H9 (cell line): ENCODE data around the gene ACOT8. TPM values are rescaled to one million over a fixed set of nuclear protein-coding genes. Genes with fewer than 3 reads are reported as not detected.
A peak's percentile ranks its signal among the peaks of the same experiment; 100 is the strongest.

ENCODE experiments used
- DNase-seq: peaks from one replicate; pipeline ENCODE4 v3.0.0-alpha.2; 2017
- H2AFZ ChIP-seq: one replicate; pipeline ENCODE4 v1.6.1; 2013; ENCODE audit warnings: mild to moderate bottlenecking, low read length, control low read depth, moderate library complexity
- H2AK5ac ChIP-seq: 2 replicates; pipeline ENCODE4 v1.6.1; 2013; ENCODE audit warnings: low read length, control low read depth, mixed read lengths; ENCODE audit not compliant: insufficient read length
- H2BK120ac ChIP-seq: one replicate; pipeline ENCODE4 v1.6.1; 2013; ENCODE audit warnings: low read depth, mild to moderate bottlenecking, low read length, control low read depth, inconsistent platforms; ENCODE audit not compliant: poor library complexity, severe bottlenecking
- H2BK12ac ChIP-seq: 2 replicates; pipeline ENCODE4 v1.6.1; 2013; ENCODE audit warnings: low read length, control low read depth, mixed read lengths, low read depth; ENCODE audit not compliant: insufficient read length
- H2BK15ac ChIP-seq: 2 replicates; pipeline ENCODE4 v1.6.1; 2013; ENCODE audit warnings: low read depth, low read length, control low read depth
- H2BK20ac ChIP-seq: one replicate; pipeline ENCODE4 v1.6.1; 2013; ENCODE audit warnings: low read depth, mild to moderate bottlenecking, low read length, control low read depth, inconsistent platforms; ENCODE audit not compliant: poor library complexity, severe bottlenecking
- H2BK5ac ChIP-seq: 2 replicates; pipeline ENCODE4 v1.6.1; 2013; ENCODE audit warnings: low read length, control low read depth, mixed read lengths; ENCODE audit not compliant: insufficient read length
- H3K14ac ChIP-seq: 2 replicates; pipeline ENCODE4 v1.6.1; 2013; ENCODE audit warnings: low read length, control low read depth; ENCODE audit not compliant: insufficient read depth
- H3K18ac ChIP-seq: 2 replicates; pipeline ENCODE4 v1.6.1; 2013; ENCODE audit warnings: low read depth, mild to moderate bottlenecking, mixed read lengths, low read length, control low read depth; ENCODE audit not compliant: insufficient read length
- H3K23ac ChIP-seq: 2 replicates; pipeline ENCODE4 v1.6.1; 2013; ENCODE audit warnings: low read length, control low read depth, mixed read lengths, low read depth; ENCODE audit not compliant: insufficient read length
- H3K23me2 ChIP-seq: 2 replicates; pipeline ENCODE4 v1.6.1; 2013; ENCODE audit warnings: low read depth, mild to moderate bottlenecking, mixed read lengths, low read length, control low read depth; ENCODE audit not compliant: insufficient read length, poor library complexity, severe bottlenecking
- H3K27ac ChIP-seq: 2 replicates; pipeline ENCODE4 v1.5.1; 2013; ENCODE audit warnings: low read length, control low read depth, mixed read lengths, low read depth; ENCODE audit not compliant: insufficient read length
- H3K27me3 ChIP-seq: 2 replicates; pipeline ENCODE4 v1.6.1; 2013; ENCODE audit warnings: low read length, control low read depth, inconsistent platforms; ENCODE audit not compliant: insufficient read depth
- H3K4ac ChIP-seq: 2 replicates; pipeline ENCODE4 v1.6.1; 2013; ENCODE audit warnings: low read depth, mild to moderate bottlenecking, control low read depth, inconsistent platforms, low read length, moderate library complexity
- H3K4me1 ChIP-seq: 2 replicates; pipeline ENCODE4 v1.6.1; 2013; ENCODE audit warnings: low read length, control low read depth, inconsistent platforms; ENCODE audit not compliant: insufficient read depth
- H3K4me2 ChIP-seq: 2 replicates; pipeline ENCODE4 v1.6.1; 2013; ENCODE audit warnings: low read length, control low read depth, mixed read lengths; ENCODE audit not compliant: insufficient read length, insufficient read depth
- H3K56ac ChIP-seq: 2 replicates; pipeline ENCODE4 v1.6.1; 2013; ENCODE audit warnings: low read depth, mild to moderate bottlenecking, mixed read lengths, low read length, control low read depth; ENCODE audit not compliant: insufficient read length
- H3K79me1 ChIP-seq: 2 replicates; pipeline ENCODE4 v1.6.1; 2013; ENCODE audit warnings: low read depth, mild to moderate bottlenecking, moderate library complexity, low read length, control low read depth, inconsistent platforms; ENCODE audit not compliant: insufficient read depth, poor library complexity, severe bottlenecking
- H3K79me2 ChIP-seq: 2 replicates; pipeline ENCODE4 v1.6.1; 2013; ENCODE audit warnings: low read length, control low read depth, inconsistent platforms; ENCODE audit not compliant: insufficient read depth
- H3K9ac ChIP-seq: 2 replicates; pipeline ENCODE4 v1.6.1; 2013; ENCODE audit warnings: low read length, control low read depth, mixed read lengths; ENCODE audit not compliant: insufficient read length; ENCODE audit errors: extremely low read depth
- H3K9me3 ChIP-seq: one replicate; pipeline ENCODE4 v1.6.1; 2013; ENCODE audit warnings: low read depth, low read length, inconsistent platforms; ENCODE audit not compliant: control insufficient read depth
- H3T11ph ChIP-seq: one replicate; pipeline ENCODE4 v1.6.1; 2013; ENCODE audit warnings: mild to moderate bottlenecking, low read length, control low read depth, inconsistent platforms
- H4K20me1 ChIP-seq: one replicate; pipeline ENCODE4 v1.6.1; 2013; ENCODE audit not compliant: control insufficient read depth, insufficient read length, insufficient read depth
- H4K5ac ChIP-seq: 2 replicates; pipeline ENCODE4 v1.6.1; 2013; ENCODE audit warnings: low read depth, mild to moderate bottlenecking, mixed read lengths, low read length, control low read depth; ENCODE audit not compliant: insufficient read length
- H4K8ac ChIP-seq: replicated peaks from 2 replicates; pipeline ENCODE4 v1.6.1; 2013; ENCODE audit warnings: low read length, control low read depth, mixed read lengths, low read depth; ENCODE audit not compliant: insufficient read length
- H4K91ac ChIP-seq: 2 replicates; pipeline ENCODE4 v1.6.1; 2013; ENCODE audit warnings: low read depth, mild to moderate bottlenecking, moderate library complexity, mixed read lengths, low read length, control low read depth; ENCODE audit not compliant: insufficient read length
- H3K27ac Mint-ChIP-seq, 3 experiments: 2 replicates in 2 of 3; 3 replicates in 1 of 3; pipeline ENCODE4 v1.8.0; 2020 to 2021; ENCODE audit warnings: mixed read lengths in 3 of 3, mild to moderate bottlenecking in 1 of 3, moderate library complexity in 1 of 3
- H3K27me3 Mint-ChIP-seq: 2 replicates; pipeline ENCODE4 v1.8.0; 2021; ENCODE audit warnings: low read depth, mild to moderate bottlenecking, moderate library complexity, mixed read lengths
- H3K36me3 Mint-ChIP-seq, 3 experiments: 2 replicates in 2 of 3; 3 replicates in 1 of 3; pipeline ENCODE4 v1.8.0; 2020 to 2021; ENCODE audit warnings: low read depth in 3 of 3, mixed read lengths in 3 of 3; ENCODE audit not compliant: insufficient read depth in 1 of 3
- H3K4me1 Mint-ChIP-seq, 2 experiments: 2 replicates each; pipeline ENCODE4 v1.8.0; 2020; ENCODE audit warnings: mixed read lengths in 2 of 2
- H3K4me3 Mint-ChIP-seq, 2 experiments: 2 replicates in 1 of 2; 3 replicates in 1 of 2; pipeline ENCODE4 v1.8.0; 2020 to 2021; ENCODE audit warnings: mild to moderate bottlenecking in 2 of 2, mixed read lengths in 2 of 2, moderate library complexity in 1 of 2
- H3K9me3 Mint-ChIP-seq, 2 experiments: 2 replicates in 1 of 2; 3 replicates in 1 of 2; pipeline ENCODE4 v1.8.0; 2020; ENCODE audit warnings: mild to moderate bottlenecking in 2 of 2, mixed read lengths in 2 of 2, moderate library complexity in 1 of 2
- WGBS: extraction: QIAGEN DNeasy Blood & Tissue Kit; methylation state at CpG from one replicate; pipeline ENCODE4 v1.1.7; 2013; ENCODE audit warnings: missing lambda C conversion rate, low lambda C conversion rate, mixed read lengths; ENCODE audit not compliant: insufficient read length; ENCODE audit errors: extremely low coverage; 5-methylcytosine and 5-hydroxymethylcytosine counted together
- total RNA-seq: library from RNA; stranded (reverse); gene quantifications from 2 replicates; pipeline ENCODE4 v1.2.1, GENCODE V29; 2021
- TF ChIP-seq, protein P1 (sequence below): fragments of 200-600 bp; sonication (generic); conservative IDR thresholded peaks from 3 replicates; pipeline ENCODE4 v1.8.0; 2021; ENCODE audit warnings: antibody characterized with exemption, mild to moderate bottlenecking

ACOT8 gene
- total RNA-seq, 1 experiment from 2014 or later: 26.7 TPM

DNA sequence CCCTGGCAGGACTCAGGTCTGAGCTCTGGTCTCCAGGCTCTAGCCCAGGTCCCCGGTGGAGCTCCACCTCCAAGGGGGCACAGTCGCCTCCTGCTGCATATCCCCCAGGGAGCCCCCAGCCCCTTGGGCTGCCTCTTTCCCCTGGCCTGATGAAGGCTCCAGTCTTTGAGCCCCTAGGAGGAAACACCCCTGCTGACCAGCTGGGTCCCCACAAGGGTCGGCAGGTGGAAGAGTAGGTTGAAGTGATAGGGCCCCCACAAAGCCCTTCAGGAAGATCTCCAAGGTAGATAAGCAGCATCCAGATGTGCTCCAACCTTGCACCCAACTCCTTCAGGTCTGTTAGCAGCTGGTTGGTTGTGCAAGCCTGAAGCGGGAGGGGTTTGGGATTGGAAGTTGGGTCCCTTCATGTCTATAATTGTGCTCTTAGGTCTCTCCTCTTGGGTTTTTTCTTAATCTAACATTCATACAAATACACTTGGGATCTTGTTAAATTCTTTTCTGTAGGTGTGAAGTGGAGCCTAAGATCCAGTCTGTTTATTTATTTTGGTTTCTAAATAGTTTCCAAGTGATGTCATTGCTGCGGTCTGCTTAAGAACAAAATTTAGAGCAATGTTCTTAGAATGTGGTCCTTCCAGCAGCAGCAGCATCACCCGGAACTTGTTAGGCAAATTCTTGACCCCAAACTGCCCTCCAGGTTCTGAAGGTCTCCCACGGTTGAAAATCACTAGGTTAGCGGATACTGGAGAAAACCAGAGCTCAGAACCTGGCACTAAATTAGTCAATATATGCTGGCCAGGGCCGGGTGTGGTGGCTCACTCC, 39.6 kb downstream of the ACOT8 start:
- H3K79me2 ChIP-seq: peaks cover 10% of the 10 kb centered on the region; the same call in 1 of the 2 replicates
- H3K23me2 ChIP-seq: peaks cover 7% of the 10 kb centered on the region
- H3T11ph ChIP-seq: no peak overlapping the region
- H2BK15ac ChIP-seq: no peak overlapping the region
- H2AK5ac ChIP-seq: no peak overlapping the region
- no CpG with 5 or more reads among the region's 9 CpGs for WGBS
- peak overlapping the region in 1 of 3 experiments; percentile 91; a peak in 2 of 7 replicates for H3K27ac Mint-ChIP-seq
- H4K91ac ChIP-seq: no peak overlapping the region
- H3K27me3 ChIP-seq: no peaks in the 10 kb centered on the region
- no peak overlapping the region for H3K4ac ChIP-seq
- no peak overlapping the region for H3K27ac ChIP-seq
- peaks cover 0 to 3% of the 10 kb centered on the region in 2 experiments; a peak in 2 of 5 replicates for H3K9me3 Mint-ChIP-seq
- H2BK20ac ChIP-seq: no peak overlapping the region
- H3K14ac ChIP-seq: no peak overlapping the region
- peaks cover 17 to 22% of the 10 kb centered on the region in 2 experiments for H3K4me1 Mint-ChIP-seq
- H3K27me3 Mint-ChIP-seq: peaks cover 3% of the 10 kb centered on the region
- H3K18ac ChIP-seq: no peak overlapping the region
- H2BK12ac ChIP-seq: no peak overlapping the region
- no peak overlapping the region for H3K4me3 Mint-ChIP-seq
- no peak overlapping the region for H3K9ac ChIP-seq
- no peaks in the 10 kb centered on the region for H4K20me1 ChIP-seq
- TF ChIP-seq, protein P1, sequence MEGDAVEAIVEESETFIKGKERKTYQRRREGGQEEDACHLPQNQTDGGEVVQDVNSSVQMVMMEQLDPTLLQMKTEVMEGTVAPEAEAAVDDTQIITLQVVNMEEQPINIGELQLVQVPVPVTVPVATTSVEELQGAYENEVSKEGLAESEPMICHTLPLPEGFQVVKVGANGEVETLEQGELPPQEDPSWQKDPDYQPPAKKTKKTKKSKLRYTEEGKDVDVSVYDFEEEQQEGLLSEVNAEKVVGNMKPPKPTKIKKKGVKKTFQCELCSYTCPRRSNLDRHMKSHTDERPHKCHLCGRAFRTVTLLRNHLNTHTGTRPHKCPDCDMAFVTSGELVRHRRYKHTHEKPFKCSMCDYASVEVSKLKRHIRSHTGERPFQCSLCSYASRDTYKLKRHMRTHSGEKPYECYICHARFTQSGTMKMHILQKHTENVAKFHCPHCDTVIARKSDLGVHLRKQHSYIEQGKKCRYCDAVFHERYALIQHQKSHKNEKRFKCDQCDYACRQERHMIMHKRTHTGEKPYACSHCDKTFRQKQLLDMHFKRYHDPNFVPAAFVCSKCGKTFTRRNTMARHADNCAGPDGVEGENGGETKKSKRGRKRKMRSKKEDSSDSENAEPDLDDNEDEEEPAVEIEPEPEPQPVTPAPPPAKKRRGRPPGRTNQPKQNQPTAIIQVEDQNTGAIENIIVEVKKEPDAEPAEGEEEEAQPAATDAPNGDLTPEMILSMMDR: no peak
- H4K8ac ChIP-seq: no peak overlapping the region
- no peak for DNase-seq
- H3K4me2 ChIP-seq: no peak overlapping the region
- no peaks in the 10 kb centered on the region for H3K9me3 ChIP-seq
- H3K56ac ChIP-seq: no peak overlapping the region
- H2BK5ac ChIP-seq: no peak overlapping the region
- H3K4me1 ChIP-seq: no peaks in the 10 kb centered on the region
- peaks cover 31 to 42% (median 39%) of the 10 kb centered on the region in 3 experiments for H3K36me3 Mint-ChIP-seq
- no peak overlapping the region for H3K23ac ChIP-seq
- peaks cover 3% of the 10 kb centered on the region for H3K79me1 ChIP-seq
- no peak overlapping the region for H4K5ac ChIP-seq
- no peak overlapping the region for H2AFZ ChIP-seq
- no peak overlapping the region for H2BK120ac ChIP-seq
